Measurements from ENCODE around the gene CREB1.
A peak's percentile ranks its signal among the peaks of the same experiment; 100 is the strongest.
"Not testable (repeated sequence)": the region's sequence is repeated elsewhere in the genome, so short reads cannot be mapped to it uniquely, and the experiment has no call there.

Gene CREB1

GRCh38 chr2:207621501-207622039 is 91.8 kb downstream of the CREB1 start:
- DNase-seq: no peak

GRCh38 chr2:207624185-207625013 is 94.6 kb downstream of the CREB1 start:
- peak; percentile 60 to 69 for DNase-seq

GRCh38 chr2:207625014-207625907 is 95.5 kb downstream of the CREB1 start, which contains the start of gene METTL21A:
TSS of gene METTL21A (minus strand) at chr2:207625394. CDS start at chr2:207624375, 1,019 bp downstream.
- DNase-seq: peak; percentile 82 to 90

GRCh38 chr2:207629553-207629952 is 99.8 kb downstream of the CREB1 start:
- DNase-seq: no peak

GRCh38 chr2:207630491-207630890 is 100.7 kb downstream of the CREB1 start:
- DNase-seq: no peak

- DNase-seq: no peak
Measured at GRCh38 chr2:207632575-207633493, 103.1 kb downstream of the CREB1 start.

- no peak for DNase-seq
Measured at GRCh38 chr2:207633686-207634085, 103.9 kb downstream of the CREB1 start.

- DNase-seq: no peak
Measured at GRCh38 chr2:207635468-207636200, 105.9 kb downstream of the CREB1 start.

- DNase-seq: not testable (repeated sequence)
Measured at GRCh38 chr2:207639288-207639687, 109.5 kb downstream of the CREB1 start.

- DNase-seq: no peak
Measured at GRCh38 chr2:207640160-207640559, 110.4 kb downstream of the CREB1 start.

- no peak for DNase-seq
Measured at GRCh38 chr2:207640661-207641060, 110.9 kb downstream of the CREB1 start.

- no peak for DNase-seq
Measured at GRCh38 chr2:207643892-207644291, 114.1 kb downstream of the CREB1 start.

- DNase-seq: not testable (repeated sequence)
Measured at GRCh38 chr2:207646582-207646981, 116.8 kb downstream of the CREB1 start.

Data from hippocampal formation (tissue), 2 donors.